ENCODE measurements around the gene TDG. TPM values are rescaled to one million over a fixed set of nuclear protein-coding genes. Genes with fewer than 3 reads are reported as not detected.

Gene TDG
- total RNA-seq, 1 experiment from 2014 or later = 70.3 TPM

DNA sequence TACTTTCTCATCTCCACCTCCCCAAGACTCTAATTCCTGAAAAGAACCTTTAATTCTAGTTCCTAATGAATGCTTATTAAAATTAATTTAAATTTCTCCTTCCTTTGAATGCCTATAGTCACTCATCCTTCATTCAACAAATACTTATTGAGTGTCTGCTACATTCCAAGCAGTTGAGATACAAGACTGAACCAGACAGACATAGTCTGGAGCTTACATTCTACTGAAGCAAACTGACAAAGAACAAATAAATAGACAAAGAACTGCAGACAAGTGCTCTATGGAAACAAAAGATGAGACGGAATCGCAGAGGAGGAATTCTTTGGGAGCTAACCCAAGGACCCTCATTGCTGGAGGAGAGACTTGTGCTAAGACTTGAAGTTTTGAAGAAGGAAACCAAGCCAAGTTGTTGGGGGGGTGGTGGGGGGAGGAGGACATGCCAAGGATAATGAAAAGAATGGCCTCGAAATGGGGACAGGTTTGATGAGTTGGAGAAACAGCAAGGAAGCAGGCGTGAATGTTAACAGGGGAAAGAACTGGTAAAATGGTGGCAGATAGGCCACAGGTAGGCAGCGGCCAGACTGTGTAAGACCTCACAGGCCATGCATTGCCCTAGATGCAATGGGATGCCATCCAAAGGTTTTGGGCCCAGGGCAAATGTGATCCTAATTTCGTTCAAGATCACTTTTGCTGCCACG, 9.7 kb upstream of the TDG start:
- Histone ChIP-seq H3K23ac (ENCODE audit: insufficient read length, low read depth, low read length) (no peak overlapping the region), H3K9me3 (ENCODE audit: control insufficient read depth, low read depth, low read length) (no peaks in the 10 kb centered on the region), H3K27ac (ENCODE audit: insufficient read length, low read depth, low read length) (peak overlapping the region; percentile 96), H4K20me1 (ENCODE audit: control insufficient read depth, insufficient read depth, insufficient read length) (no peaks in the 10 kb centered on the region), H3K23me2 (ENCODE audit: insufficient read length, low read depth, low read length, poor library complexity, severe bottlenecking) (peaks cover 13% of the 10 kb centered on the region), H2BK12ac (ENCODE audit: insufficient read length, low read depth, low read length) (no peak overlapping the region), H3K56ac (ENCODE audit: insufficient read length, low read depth, low read length) (no peak overlapping the region), H2BK15ac (ENCODE audit: low read depth, low read length) (no peak overlapping the region), H4K91ac (ENCODE audit: insufficient read length, low read depth, low read length) (no peak overlapping the region), H3T11ph (ENCODE audit: low read length) (no peak overlapping the region), H3K27me3 (ENCODE audit: insufficient read depth, low read length) (no peaks in the 10 kb centered on the region), H2BK120ac (ENCODE audit: low read depth, low read length, poor library complexity, severe bottlenecking) (no peak overlapping the region), H3K4ac (ENCODE audit: low read depth, low read length) (no peak overlapping the region), H3K9ac (ENCODE audit: extremely low read depth, insufficient read length, low read length) (peak overlapping the region; percentile 97), H4K8ac (replicated peaks; ENCODE audit: insufficient read length, low read depth, low read length) (peak overlapping the region; percentile 53), H2AK5ac (ENCODE audit: insufficient read length, low read length) (no peak overlapping the region), H3K4me1 (ENCODE audit: insufficient read depth, low read length) (no peaks in the 10 kb centered on the region), H3K18ac (ENCODE audit: insufficient read length, low read depth, low read length) (no peak overlapping the region), H2BK20ac (ENCODE audit: low read depth, low read length, poor library complexity, severe bottlenecking) (no peak overlapping the region), H3K79me2 (ENCODE audit: insufficient read depth, low read length) (peaks cover 8% of the 10 kb centered on the region; the same call in 1 of the 2 replicates), H4K5ac (ENCODE audit: insufficient read length, low read depth, low read length) (peak overlapping the region; percentile 33), H3K14ac (ENCODE audit: insufficient read depth, low read length) (peak overlapping the region; percentile 82), H2BK5ac (ENCODE audit: insufficient read length, low read length) (no peak overlapping the region), H3K79me1 (ENCODE audit: insufficient read depth, low read depth, low read length, poor library complexity, severe bottlenecking) (no peaks in the 10 kb centered on the region), H3K4me2 (ENCODE audit: insufficient read depth, insufficient read length, low read length) (peak overlapping the region; percentile 99), H2AFZ (ENCODE audit: low read length) (no peak overlapping the region)
- Mint-ChIP-seq H3K27me3 (ENCODE audit: low read depth) (no peaks in the 10 kb centered on the region; the same call in 1 of the 2 replicates), H3K27ac (peak overlapping the region; percentile 98 to 100 (median 99)), H3K4me3 (peak overlapping the region; percentile 90 to 93), H3K4me1 (peaks cover 10 to 20% of the 10 kb centered on the region in 2 experiments), H3K9me3 (no peaks in the 10 kb centered on the region; a peak in 1 of 5 replicates), H3K36me3 (ENCODE audit: insufficient read depth in 1 of 3, low read depth in 3 of 3) (peaks cover 9 to 36% (median 30%) of the 10 kb centered on the region in 3 experiments; a peak in 6 of 7 replicates)
- peak; percentile 33 for DNase-seq
- no CpG with 5 or more reads among the region's 7 CpGs for WGBS (ENCODE audit: extremely low coverage, insufficient read length, low lambda C conversion rate)
- TF ChIP-seq, protein P1, sequence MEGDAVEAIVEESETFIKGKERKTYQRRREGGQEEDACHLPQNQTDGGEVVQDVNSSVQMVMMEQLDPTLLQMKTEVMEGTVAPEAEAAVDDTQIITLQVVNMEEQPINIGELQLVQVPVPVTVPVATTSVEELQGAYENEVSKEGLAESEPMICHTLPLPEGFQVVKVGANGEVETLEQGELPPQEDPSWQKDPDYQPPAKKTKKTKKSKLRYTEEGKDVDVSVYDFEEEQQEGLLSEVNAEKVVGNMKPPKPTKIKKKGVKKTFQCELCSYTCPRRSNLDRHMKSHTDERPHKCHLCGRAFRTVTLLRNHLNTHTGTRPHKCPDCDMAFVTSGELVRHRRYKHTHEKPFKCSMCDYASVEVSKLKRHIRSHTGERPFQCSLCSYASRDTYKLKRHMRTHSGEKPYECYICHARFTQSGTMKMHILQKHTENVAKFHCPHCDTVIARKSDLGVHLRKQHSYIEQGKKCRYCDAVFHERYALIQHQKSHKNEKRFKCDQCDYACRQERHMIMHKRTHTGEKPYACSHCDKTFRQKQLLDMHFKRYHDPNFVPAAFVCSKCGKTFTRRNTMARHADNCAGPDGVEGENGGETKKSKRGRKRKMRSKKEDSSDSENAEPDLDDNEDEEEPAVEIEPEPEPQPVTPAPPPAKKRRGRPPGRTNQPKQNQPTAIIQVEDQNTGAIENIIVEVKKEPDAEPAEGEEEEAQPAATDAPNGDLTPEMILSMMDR (conservative IDR thresholded peaks at IDR 0.05) = no peak

All from H9 (cell line).